Peyer's patch (tissue), 4 donors: ENCODE results near the gene VPS13C. TPM values are rescaled to one million over a fixed set of nuclear protein-coding genes. Genes with fewer than 3 reads are reported as not detected.

Experiments
- DNase-seq, 3 donors: peaks; one replicate each; pipeline ENCODE4 v3.0.0-alpha.2; 2017 to 2019
- H3K27ac ChIP-seq, 4 donors: fragments of 200-600 bp; sonication (generic); one replicate each; pipeline ENCODE4 v1.5.1; 2016 to 2019
- H3K27me3 ChIP-seq, 2 donors: fragments of 200-600 bp; sonication (generic); one replicate each; pipeline ENCODE4 v1.5.1; 2019
- H3K36me3 ChIP-seq, 3 donors: fragments of 200-600 bp; sonication (generic); one replicate each; pipeline ENCODE4 v1.5.1; 2016 to 2019
- H3K4me1 ChIP-seq, 4 donors: fragments of 200-600 bp; sonication (generic); one replicate each; pipeline ENCODE4 v1.5.1; 2016 to 2019
- H3K4me3 ChIP-seq, 4 donors: fragments of 200-600 bp; sonication (generic); 1 replicate in 3 of 4; 2 replicates in 1 of 4; pipeline ENCODE4 v1.5.1; 2016 to 2019; ENCODE audit warnings: mild to moderate bottlenecking in 1 of 4
- H3K9me3 ChIP-seq, 4 donors: fragments of 200-600 bp; sonication (generic); one replicate each; pipeline ENCODE4 v1.5.1; 2016 to 2019; ENCODE audit warnings: mild to moderate bottlenecking in 1 of 4
- CTCF ChIP-seq, 6 experiments: fragments of 450-650 bp in 4 of 6; fragments of 200-600 bp in 2 of 6; sonication (generic) in 1 of 6; IDR thresholded peaks; one replicate each; pipeline ENCODE4 v1.5.1; 2017 to 2019; ENCODE audit warnings: antibody characterized with exemption in 6 of 6, mild to moderate bottlenecking in 3 of 6, moderate library complexity in 1 of 6
- POLR2A ChIP-seq, 2 donors: fragments of 450-650 bp; IDR thresholded peaks; one replicate each; pipeline ENCODE4 v1.5.1; 2017; ENCODE audit warnings: antibody characterized with exemption in 2 of 2, mild to moderate bottlenecking in 2 of 2, moderate library complexity in 2 of 2
- total RNA-seq, 4 donors: library from RNA; depleted of rRNA; stranded (reverse); fragments of >200 nt; gene quantifications; one replicate each; pipeline ENCODE4 v1.1.0, GENCODE V29; 2016

The VPS13C gene
- total RNA-seq, 4 donors from 2014 or later = 65.1 to 111 (median 70.4) TPM

GRCh38 chr15:61830536-61831330 lies 229.5 kb downstream of the VPS13C start:
- Histone ChIP-seq H3K27me3 (no peaks in the 10 kb centered on the region), H3K4me1 (no peaks in the 10 kb centered on the region), H3K4me3 (no peak overlapping the region), H3K36me3 (no peaks in the 10 kb centered on the region), H3K27ac (no peak overlapping the region), H3K9me3 (no peaks in the 10 kb centered on the region)
- TF ChIP-seq CTCF (IDR thresholded peaks at IDR 0.05) (no peak), POLR2A (IDR thresholded peaks at IDR 0.05) (no peak)
- DNase-seq = no peak

- Histone ChIP-seq H3K4me1 (no peaks in the 10 kb centered on the region), H3K27ac (no peak overlapping the region), H3K27me3 (no peaks in the 10 kb centered on the region), H3K36me3 (no peaks in the 10 kb centered on the region), H3K4me3 (no peak overlapping the region), H3K9me3 (no peaks in the 10 kb centered on the region)
- no peak for TF ChIP-seq CTCF (IDR thresholded peaks at IDR 0.05)
- TF ChIP-seq POLR2A (IDR thresholded peaks at IDR 0.05) = no peak
- no peak for DNase-seq
These were observed 230.7 kb downstream of the VPS13C start for GRCh38 chr15:61829514-61829889.

- Histone ChIP-seq H3K36me3 (no peaks in the 10 kb centered on the region), H3K27me3 (no peaks in the 10 kb centered on the region), H3K4me1 (no peaks in the 10 kb centered on the region), H3K9me3 (no peaks in the 10 kb centered on the region), H3K27ac (no peak overlapping the region), H3K4me3 (no peak overlapping the region)
- TF ChIP-seq POLR2A (IDR thresholded peaks at IDR 0.05) (no peak), CTCF (IDR thresholded peaks at IDR 0.05) (no peak)
- no peak for DNase-seq
These were observed 231.3 kb downstream of the VPS13C start for GRCh38 chr15:61828860-61829513.

- Histone ChIP-seq H3K36me3 (no peaks in the 10 kb centered on the region), H3K4me1 (no peaks in the 10 kb centered on the region), H3K27me3 (no peaks in the 10 kb centered on the region), H3K9me3 (no peaks in the 10 kb centered on the region), H3K27ac (no peak overlapping the region), H3K4me3 (no peak overlapping the region)
- TF ChIP-seq CTCF (IDR thresholded peaks at IDR 0.05) (no peak), POLR2A (IDR thresholded peaks at IDR 0.05) (no peak)
- DNase-seq = no peak
These were observed 232.2 kb downstream of the VPS13C start for GRCh38 chr15:61828008-61828407.

GRCh38 chr15:61827131-61827530 lies 233.1 kb downstream of the VPS13C start:
- no peak for DNase-seq
- H3K27me3 ChIP-seq = no peaks in the 10 kb centered on the region
- no peaks in the 10 kb centered on the region for H3K36me3 ChIP-seq
- no peaks in the 10 kb centered on the region for H3K4me1 ChIP-seq
- H3K27ac ChIP-seq = no peak overlapping the region
- no peak overlapping the region for H3K4me3 ChIP-seq
- H3K9me3 ChIP-seq = no peaks in the 10 kb centered on the region
- TF ChIP-seq CTCF (IDR thresholded peaks at IDR 0.05) (no peak), POLR2A (IDR thresholded peaks at IDR 0.05) (no peak)
